Stimulated activated effector memory CD8-positive, alpha-beta T cell treated with anti-CD3 and anti-CD28 coated beads, Interleukin-12 subunit alpha, Interleukin-12 subunit beta, amount 100 ng/mL, for 72 hours (primary cell): ENCODE data around the gene AGMO.

Experiments
- ATAC-seq: fragments of 150-1000 bp; cut with Tn5 transposase; 2 replicates; pipeline ENCODE4 v1.10.0; 2021
- DNase-seq, 2 donors: peaks; one replicate each; pipeline ENCODE4 v3.0.0; 2021 to 2022; ENCODE audit warnings: low spot score in 2 of 2
- H3K27ac Mint-ChIP-seq: one replicate; pipeline ENCODE4 v1.8.0; 2022; ENCODE audit warnings: mild to moderate bottlenecking, mixed read lengths
- H3K36me3 Mint-ChIP-seq: one replicate; pipeline ENCODE4 v1.8.0; 2022; ENCODE audit warnings: mild to moderate bottlenecking, mixed read lengths
- H3K4me1 Mint-ChIP-seq: one replicate; pipeline ENCODE4 v1.8.0; 2022; ENCODE audit warnings: mixed read lengths
- H3K4me3 Mint-ChIP-seq: one replicate; pipeline ENCODE4 v1.8.0; 2022; ENCODE audit warnings: mild to moderate bottlenecking, mixed read lengths
- H3K9me3 Mint-ChIP-seq: one replicate; pipeline ENCODE4 v1.8.0; 2022; ENCODE audit warnings: mixed read lengths

Gene AGMO

DNA sequence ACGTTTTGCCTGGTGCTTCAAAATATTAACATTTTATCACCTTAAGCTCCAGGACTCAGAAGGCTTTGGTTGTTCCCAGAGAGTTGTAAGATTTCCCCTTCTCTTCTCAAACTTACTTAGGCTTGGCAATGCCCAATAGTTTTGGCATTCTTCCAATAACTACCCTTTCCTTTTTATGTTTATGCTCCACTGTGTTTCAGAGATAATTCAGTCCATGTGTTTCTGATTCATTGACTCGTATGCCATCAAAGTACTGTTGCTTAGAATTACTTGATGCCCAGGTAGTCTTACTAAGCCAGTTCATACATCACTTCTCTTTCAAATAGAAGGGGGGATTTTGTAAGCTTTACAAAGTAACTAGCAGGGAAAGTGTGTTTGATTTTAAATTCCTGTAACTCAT lies 66.6 kb downstream of the AGMO start:
- peaks cover 4% of the 10 kb centered on the region for H3K9me3 Mint-ChIP-seq
- no peaks in the 10 kb centered on the region for H3K4me1 Mint-ChIP-seq
- H3K36me3 Mint-ChIP-seq: no peaks in the 10 kb centered on the region
- DNase-seq (no peak), ATAC-seq (no peak)
- H3K4me3 Mint-ChIP-seq: no peak overlapping the region
- no peak overlapping the region for H3K27ac Mint-ChIP-seq

DNA sequence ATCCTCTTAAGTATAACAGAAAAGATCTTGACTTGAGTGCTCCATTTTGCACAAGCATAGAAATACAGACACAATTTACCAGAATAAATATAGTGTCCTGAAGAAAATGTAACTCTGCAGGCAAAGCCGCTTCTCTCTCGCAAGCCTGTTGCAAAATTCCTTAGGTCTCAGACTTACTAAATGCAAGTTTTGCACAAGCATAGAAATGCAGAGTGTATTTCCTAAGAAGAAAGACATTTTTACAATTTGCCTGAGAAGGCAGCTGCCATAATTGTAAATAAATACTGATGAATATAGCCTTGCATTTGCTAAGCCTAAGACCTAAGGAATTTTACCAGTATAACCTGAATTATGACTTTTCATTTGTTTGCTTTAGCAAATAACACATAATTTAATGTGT lies 67.1 kb downstream of the AGMO start:
- no peak overlapping the region for H3K27ac Mint-ChIP-seq

DNA sequence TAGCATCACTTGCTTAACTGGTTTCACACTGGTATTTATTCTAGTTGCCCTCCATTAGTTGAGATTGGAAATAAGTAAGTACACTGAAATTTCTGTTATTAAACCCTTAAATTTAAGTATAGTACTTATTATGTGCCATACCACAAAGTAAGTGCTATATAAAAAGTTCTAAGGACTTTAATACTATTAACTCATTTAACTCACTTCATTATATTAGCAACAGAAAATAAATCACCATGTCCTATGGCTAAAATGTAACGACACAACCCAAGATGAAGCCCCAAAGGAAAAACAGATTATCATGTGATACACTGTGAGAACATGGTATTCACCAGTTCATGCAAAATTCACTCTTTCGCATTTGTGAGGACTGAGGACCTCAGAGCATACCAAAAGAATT lies 70.5 kb downstream of the AGMO start:
- Mint-ChIP-seq H3K4me3 (no peak overlapping the region), H3K36me3 (no peaks in the 10 kb centered on the region), H3K27ac (no peak overlapping the region), H3K9me3 (peaks cover 4% of the 10 kb centered on the region), H3K4me1 (no peaks in the 10 kb centered on the region)
- ATAC-seq (no peak), DNase-seq (no peak)

More for the DNA sequence above, 67.1 kb downstream of the AGMO start:
- H3K9me3 Mint-ChIP-seq: peaks cover 4% of the 10 kb centered on the region
- no peak overlapping the region for H3K4me3 Mint-ChIP-seq
- H3K4me1 Mint-ChIP-seq: no peaks in the 10 kb centered on the region
- ATAC-seq: no peak
- no peak for DNase-seq
- H3K36me3 Mint-ChIP-seq: no peaks in the 10 kb centered on the region

DNA sequence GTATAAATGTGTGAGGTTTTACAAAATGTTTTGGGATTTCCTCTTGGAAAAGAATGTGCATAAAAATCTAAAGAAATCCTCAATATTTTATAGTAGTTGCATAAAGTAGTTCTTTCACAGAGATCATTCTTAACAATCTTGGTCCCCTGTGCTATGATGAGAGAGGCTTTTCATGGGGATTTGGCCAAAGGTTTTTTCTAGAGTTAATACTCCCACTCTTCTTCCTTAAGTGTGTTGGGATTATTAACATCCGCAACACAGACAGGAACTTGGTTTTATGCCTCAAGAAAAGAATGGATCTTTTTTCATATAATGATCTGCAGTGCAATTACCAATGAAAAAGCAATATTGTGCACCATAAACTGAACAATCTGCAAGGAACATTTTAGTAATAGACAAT lies 71.5 kb downstream of the AGMO start:
- Mint-ChIP-seq H3K9me3 (no peaks in the 10 kb centered on the region), H3K4me1 (no peaks in the 10 kb centered on the region), H3K27ac (no peak overlapping the region), H3K36me3 (no peaks in the 10 kb centered on the region), H3K4me3 (no peak overlapping the region)
- ATAC-seq (no peak), DNase-seq (no peak)

DNA sequence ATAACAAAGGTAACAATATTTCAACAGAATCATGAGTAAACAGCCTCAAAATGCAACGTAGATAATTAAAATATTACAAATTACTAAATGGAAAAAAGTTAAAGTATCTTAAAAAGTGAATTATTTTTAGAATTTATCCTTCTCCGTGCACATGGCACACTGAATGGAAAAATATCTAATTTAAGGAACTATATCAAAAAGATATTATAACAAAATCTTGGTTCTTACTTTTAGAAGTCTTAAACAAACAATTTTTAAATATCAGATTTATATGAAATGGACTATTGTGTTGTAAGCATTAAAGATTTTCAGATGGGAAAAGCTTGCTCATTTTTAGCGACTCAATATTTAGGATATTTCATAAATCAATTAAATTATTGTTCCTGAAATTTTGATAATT lies 72.0 kb downstream of the AGMO start:
- Mint-ChIP-seq H3K4me1 (no peaks in the 10 kb centered on the region), H3K9me3 (peaks cover under 1% of the 10 kb centered on the region), H3K27ac (no peak overlapping the region), H3K4me3 (no peak overlapping the region), H3K36me3 (no peaks in the 10 kb centered on the region)
- DNase-seq: no peak
- ATAC-seq: no peak

DNA sequence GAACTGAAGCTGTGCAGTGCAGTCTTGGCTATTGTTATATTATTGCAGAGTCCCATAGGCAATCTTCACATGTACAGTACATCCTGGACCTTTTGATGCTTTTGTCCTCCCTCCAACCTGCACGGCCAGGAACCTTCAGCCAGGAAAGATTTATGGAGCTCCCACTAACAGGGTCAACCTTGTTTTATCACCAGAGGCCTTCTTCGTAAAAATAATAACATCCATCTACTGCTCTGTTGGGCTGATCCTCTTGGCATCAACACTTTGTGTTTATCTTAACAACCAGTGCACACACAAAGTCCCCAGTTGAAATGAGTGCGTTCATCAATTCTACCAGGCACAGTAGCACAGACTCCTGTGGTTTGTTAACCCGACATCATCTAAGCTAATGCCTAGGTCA lies 72.4 kb downstream of the AGMO start:
- Mint-ChIP-seq H3K9me3 (peaks cover 5% of the 10 kb centered on the region), H3K4me3 (no peak overlapping the region), H3K4me1 (no peaks in the 10 kb centered on the region), H3K27ac (no peak overlapping the region), H3K36me3 (no peaks in the 10 kb centered on the region)
- DNase-seq (no peak), ATAC-seq (no peak)

DNA sequence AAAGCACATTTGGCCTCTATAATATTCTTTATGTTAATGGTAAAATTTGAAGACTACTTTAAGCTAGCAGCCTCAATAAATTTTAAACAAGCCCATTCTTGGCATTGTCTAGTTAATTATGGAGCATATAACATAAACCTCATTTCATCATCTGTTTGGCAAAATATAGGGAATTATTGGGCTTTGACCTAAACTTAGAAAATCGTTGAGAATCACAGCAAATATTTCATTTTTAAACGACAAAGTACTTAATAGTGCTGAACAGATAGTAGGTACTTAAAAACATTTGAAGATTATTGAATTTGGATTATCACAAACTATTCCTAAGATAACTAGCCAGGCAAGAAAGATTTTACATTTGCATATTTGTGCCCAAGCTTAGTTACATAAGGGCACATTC lies 73.4 kb downstream of the AGMO start:
- Mint-ChIP-seq H3K4me1 (no peaks in the 10 kb centered on the region), H3K36me3 (no peaks in the 10 kb centered on the region), H3K9me3 (peaks cover 5% of the 10 kb centered on the region), H3K4me3 (no peak overlapping the region), H3K27ac (no peak overlapping the region)
- ATAC-seq: no peak
- DNase-seq: no peak

DNA sequence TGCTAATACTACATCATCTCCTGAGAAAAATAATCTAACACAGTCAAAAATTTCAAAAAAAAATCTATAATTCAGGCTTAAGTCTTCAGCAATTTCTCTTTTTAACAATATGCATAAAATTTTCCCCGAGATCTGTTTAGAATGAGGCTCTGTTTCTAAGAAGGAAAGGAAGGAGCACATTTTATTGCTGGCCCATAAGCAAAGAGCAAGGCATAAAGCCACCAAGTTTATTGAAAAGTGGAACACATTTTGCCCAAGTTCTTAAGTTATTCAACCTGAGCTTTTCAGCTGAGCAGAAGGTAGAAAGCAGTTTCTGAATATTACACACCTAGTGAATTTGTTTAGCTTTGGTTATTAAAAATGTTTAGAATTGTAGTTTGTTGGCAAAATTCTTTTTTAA lies 73.9 kb downstream of the AGMO start:
- Mint-ChIP-seq H3K36me3 (no peaks in the 10 kb centered on the region), H3K27ac (no peak overlapping the region), H3K9me3 (peaks cover 5% of the 10 kb centered on the region), H3K4me1 (no peaks in the 10 kb centered on the region), H3K4me3 (no peak overlapping the region)
- no peak for ATAC-seq
- DNase-seq: no peak

DNA sequence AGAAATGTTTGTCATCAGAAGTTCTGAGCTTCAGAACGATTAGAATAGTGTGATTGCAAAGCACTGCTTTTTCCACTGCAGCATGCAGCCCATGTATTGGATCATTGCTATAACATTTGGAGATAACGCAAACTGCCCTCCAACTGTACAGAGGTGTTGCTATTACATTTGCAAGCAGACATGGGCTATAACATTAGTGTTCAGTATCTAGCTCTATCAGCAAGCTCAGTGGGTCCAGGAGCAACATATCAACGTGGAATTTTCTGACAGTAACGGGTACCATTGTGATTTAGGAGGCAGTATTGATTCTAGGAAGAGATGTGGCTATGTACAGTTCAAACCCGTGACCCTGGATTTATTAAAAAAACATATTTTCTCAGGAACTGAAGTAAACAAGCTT lies 75.8 kb downstream of the AGMO start:
- H3K36me3 Mint-ChIP-seq: no peaks in the 10 kb centered on the region
- ATAC-seq: no peak
- no peaks in the 10 kb centered on the region for H3K4me1 Mint-ChIP-seq
- no peak overlapping the region for H3K27ac Mint-ChIP-seq
- DNase-seq: no peak
- no peak overlapping the region for H3K4me3 Mint-ChIP-seq
- peaks cover 10% of the 10 kb centered on the region for H3K9me3 Mint-ChIP-seq

DNA sequence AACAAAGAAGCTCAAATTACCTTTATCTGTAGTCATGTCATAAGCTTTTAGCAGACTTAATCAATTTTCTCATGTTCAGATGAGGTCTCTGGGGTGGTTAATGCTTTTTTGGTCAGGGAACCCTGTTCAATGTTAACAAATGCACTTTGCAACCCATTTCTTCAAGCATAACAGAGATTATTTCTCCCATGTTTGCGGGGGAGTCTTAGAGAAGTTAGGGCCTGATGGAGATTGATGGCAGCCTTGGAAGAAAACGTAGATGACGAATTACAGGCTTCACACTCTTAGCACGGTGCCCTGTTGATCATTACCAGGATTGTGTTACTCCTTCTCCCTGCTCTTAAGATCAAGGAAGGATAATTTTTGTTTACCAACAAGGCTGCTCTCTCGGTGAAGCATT lies 76.4 kb downstream of the AGMO start:
- H3K4me3 Mint-ChIP-seq: no peak overlapping the region
- peaks cover 10% of the 10 kb centered on the region for H3K9me3 Mint-ChIP-seq
- H3K4me1 Mint-ChIP-seq: no peaks in the 10 kb centered on the region
- H3K27ac Mint-ChIP-seq: no peak overlapping the region
- H3K36me3 Mint-ChIP-seq: no peaks in the 10 kb centered on the region
- DNase-seq (no peak), ATAC-seq (no peak)

DNA sequence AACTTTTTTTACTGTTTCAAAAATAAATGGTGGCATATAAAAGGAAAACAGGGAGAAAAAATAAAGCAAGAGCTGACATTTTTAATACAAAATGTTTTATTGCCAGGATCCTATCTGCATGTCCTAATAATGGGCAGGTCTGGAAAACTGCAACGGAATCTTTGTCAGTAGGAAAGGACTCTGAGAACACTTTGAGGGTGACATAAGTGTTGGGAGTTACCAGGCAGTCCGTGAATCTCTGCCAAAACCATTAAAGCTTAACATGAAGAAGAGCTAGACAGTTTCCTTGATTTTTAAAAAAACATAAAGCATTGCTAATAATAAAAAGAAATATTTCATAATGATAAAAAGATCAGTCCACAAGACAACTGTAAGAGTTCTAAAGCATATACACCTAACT lies 80.7 kb downstream of the AGMO start:
- H3K4me1 Mint-ChIP-seq: no peaks in the 10 kb centered on the region
- no peaks in the 10 kb centered on the region for H3K36me3 Mint-ChIP-seq
- no peak for ATAC-seq
- H3K9me3 Mint-ChIP-seq: peaks cover 17% of the 10 kb centered on the region
- H3K27ac Mint-ChIP-seq: no peak overlapping the region
- DNase-seq: no peak
- H3K4me3 Mint-ChIP-seq: no peak overlapping the region

DNA sequence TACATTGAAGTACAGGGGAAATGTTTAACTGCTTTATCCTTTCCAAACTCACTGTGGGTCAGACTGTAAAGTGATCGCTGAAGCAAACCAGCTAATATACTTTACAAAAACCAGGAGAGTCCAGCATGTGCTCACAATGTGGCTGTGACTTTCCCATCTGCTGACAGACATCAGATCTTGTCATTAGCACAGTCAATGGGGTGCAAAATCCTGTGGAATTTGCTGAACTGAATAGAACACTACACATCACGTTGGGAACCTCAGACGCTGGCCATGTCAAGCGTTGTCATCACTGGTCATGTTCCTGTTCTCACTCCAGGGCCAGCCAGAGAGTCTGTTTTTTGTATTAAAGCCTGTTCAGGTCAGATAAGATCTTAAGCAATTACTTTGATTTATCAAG lies 83.4 kb downstream of the AGMO start:
- no peak for DNase-seq
- H3K27ac Mint-ChIP-seq: no peak overlapping the region
- H3K36me3 Mint-ChIP-seq: no peaks in the 10 kb centered on the region
- no peaks in the 10 kb centered on the region for H3K4me1 Mint-ChIP-seq
- ATAC-seq: no peak
- no peak overlapping the region for H3K4me3 Mint-ChIP-seq
- H3K9me3 Mint-ChIP-seq: peaks cover 15% of the 10 kb centered on the region

DNA sequence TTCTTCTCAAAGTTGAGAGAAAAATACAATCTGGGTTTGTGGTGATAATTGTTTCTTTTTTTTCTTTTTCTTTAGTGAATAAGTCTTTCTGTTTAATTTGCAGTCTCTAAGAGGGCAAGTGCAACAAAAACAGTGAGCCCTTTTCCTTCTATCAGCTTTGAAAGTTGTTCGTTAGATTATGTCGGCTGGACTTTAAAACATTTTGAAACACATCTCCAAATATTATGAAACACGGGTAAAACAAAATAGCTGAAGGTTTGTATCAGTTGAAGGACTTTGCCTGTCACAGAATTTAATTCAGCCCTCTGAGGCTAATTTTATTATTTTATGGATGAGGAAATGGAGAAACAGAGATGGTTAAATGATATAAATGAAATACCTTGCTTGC lies 85.3 kb downstream of the AGMO start:
- H3K36me3 Mint-ChIP-seq: no peaks in the 10 kb centered on the region
- H3K9me3 Mint-ChIP-seq: peaks cover 10% of the 10 kb centered on the region
- no peak overlapping the region for H3K4me3 Mint-ChIP-seq
- DNase-seq (no peak), ATAC-seq (no peak)
- H3K4me1 Mint-ChIP-seq: no peaks in the 10 kb centered on the region
- no peak overlapping the region for H3K27ac Mint-ChIP-seq

DNA sequence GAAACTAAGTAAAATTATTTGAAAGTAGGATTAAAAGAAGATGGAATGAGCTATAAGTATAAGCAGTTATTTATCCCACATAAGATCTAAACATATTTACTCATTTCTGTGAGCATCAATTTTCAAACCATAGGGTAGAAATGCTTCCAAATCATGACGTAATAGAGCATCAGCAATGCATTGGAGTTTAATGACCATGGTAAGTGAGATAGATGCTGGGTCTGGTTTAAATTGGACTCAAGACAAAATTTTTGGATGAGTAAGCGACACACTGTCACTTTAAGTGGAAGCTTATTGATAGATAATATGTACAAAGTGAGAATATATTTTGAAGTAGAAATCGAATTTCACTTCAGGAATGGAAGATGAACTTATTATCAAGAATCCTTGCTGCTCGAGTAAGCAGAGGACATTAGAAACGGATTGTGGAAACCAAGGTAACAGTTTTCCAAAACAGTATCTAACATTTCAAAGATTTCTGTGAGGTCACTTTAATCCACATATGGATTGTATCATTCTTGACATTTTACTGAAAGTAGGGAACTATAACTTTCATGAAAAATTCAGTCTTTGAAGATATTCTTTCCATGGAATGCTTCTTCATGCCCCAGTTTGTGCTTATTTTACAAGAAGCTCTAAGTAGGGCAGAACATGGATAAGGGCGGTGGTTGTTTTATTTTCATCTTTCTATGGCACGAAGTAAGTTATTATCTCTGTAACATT lies 85.8 kb downstream of the AGMO start:
- ATAC-seq (no peak), DNase-seq (no peak)
- H3K36me3 Mint-ChIP-seq: no peaks in the 10 kb centered on the region
- no peak overlapping the region for H3K4me3 Mint-ChIP-seq
- H3K27ac Mint-ChIP-seq: no peak overlapping the region
- no peaks in the 10 kb centered on the region for H3K4me1 Mint-ChIP-seq
- peaks cover 10% of the 10 kb centered on the region for H3K9me3 Mint-ChIP-seq

DNA sequence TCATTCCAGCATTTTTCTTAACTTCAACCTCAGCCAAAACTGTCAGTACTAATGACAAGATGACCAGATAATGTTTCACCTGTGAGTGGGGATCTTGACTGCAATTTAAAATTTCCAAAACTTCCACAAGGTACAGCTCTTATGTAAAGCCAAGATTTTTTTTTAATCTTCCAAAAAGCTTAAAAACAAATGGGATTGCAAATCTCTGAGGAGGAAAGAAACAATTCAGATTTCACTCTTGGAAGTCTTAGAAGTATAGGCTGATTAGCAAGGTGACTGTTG lies 90.2 kb downstream of the AGMO start:
- peaks cover 14% of the 10 kb centered on the region for H3K9me3 Mint-ChIP-seq
- H3K36me3 Mint-ChIP-seq: no peaks in the 10 kb centered on the region
- no peak overlapping the region for H3K4me3 Mint-ChIP-seq
- no peak for ATAC-seq
- H3K27ac Mint-ChIP-seq: no peak overlapping the region
- DNase-seq: no peak
- no peaks in the 10 kb centered on the region for H3K4me1 Mint-ChIP-seq

DNA sequence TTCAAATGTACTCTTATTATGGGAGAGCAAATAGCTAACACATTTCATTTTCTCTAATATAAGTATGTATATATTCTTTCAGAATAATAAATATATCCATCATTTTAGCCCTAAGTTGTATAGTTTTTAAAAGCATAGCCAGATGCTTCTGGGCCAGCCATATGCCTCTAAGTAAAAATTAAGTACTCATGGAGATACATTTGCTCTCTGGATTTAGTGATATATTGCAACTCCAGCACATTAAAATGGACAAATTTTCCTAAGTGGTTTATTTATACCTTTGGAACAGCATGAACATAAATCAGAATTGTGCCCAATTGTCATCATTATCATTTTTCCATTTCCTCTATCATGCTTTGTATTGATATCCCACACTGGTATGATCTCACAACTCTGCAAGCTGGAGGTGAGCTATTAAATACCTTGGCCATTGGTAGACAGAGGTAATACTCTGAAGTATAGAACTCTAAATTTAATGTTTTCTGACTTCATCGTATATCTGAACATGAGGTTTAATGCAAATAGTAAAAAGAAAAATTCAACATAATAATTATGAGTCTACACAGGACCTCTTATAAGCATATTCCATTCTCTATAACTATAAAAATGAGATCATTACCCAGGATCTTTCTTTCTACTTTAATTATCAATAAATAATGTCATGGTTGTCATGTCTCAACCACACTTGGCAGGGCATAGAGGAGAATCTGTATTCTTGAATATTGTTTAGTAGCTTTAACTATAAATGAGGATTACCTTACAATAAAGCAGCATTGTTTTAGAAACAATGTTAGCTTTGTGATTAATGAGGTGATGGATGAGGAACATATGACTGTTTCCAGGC lies 90.8 kb downstream of the AGMO start:
- ATAC-seq: no peak
- peaks cover 14% of the 10 kb centered on the region for H3K9me3 Mint-ChIP-seq
- DNase-seq: no peak
- H3K4me3 Mint-ChIP-seq: no peak overlapping the region
- H3K4me1 Mint-ChIP-seq: no peaks in the 10 kb centered on the region
- no peaks in the 10 kb centered on the region for H3K36me3 Mint-ChIP-seq
- H3K27ac Mint-ChIP-seq: no peak overlapping the region
